Skin epidermis (tissue), 12 donors: ENCODE data around the gene IQCB1.
A peak's percentile ranks its signal among the peaks of the same experiment; 100 is the strongest.
"Not testable (repeated sequence)": the region's sequence is repeated elsewhere in the genome, so short reads cannot be mapped to it uniquely, and the experiment has no call there.

Experiments used
- H3K27ac ChIP-seq, 21 experiments: fragments of 200-600 bp; sonication (generic) in 11 of 21; one replicate each; pipeline ENCODE4 v1.5.0; 2020; ENCODE audit warnings: mild to moderate bottlenecking in 3 of 21, inconsistent platforms in 2 of 21, moderate library complexity in 2 of 21
- H3K4me3 ChIP-seq, 7 experiments: fragments of 200-600 bp; sonication (generic) in 2 of 7; one replicate each; pipeline ENCODE4 v1.5.0; 2020; ENCODE audit warnings: inconsistent platforms in 2 of 7, mild to moderate bottlenecking in 2 of 7, moderate library complexity in 1 of 7

The IQCB1 gene

DNA sequence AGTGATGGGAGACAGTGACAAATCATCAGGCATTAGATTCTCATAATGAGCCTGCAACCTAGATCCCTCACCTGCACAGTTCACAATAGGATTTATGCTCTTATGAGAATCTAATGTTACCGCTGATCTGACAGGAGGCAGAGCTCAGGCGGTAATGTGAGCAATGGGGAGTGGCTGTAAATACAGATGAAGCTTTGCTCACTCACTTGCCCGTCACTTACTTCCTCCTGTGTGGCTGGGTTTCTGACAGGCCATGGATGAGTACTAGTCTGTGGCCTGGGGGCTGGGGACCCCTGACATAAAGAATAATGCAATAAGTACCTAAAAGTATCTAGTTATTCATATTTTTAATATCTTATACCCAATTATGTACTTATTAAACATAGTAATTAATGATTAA lies 15.6 kb downstream of the IQCB1 start:
- Histone ChIP-seq H3K4me3 (no peak overlapping the region), H3K27ac (no peak overlapping the region)

DNA sequence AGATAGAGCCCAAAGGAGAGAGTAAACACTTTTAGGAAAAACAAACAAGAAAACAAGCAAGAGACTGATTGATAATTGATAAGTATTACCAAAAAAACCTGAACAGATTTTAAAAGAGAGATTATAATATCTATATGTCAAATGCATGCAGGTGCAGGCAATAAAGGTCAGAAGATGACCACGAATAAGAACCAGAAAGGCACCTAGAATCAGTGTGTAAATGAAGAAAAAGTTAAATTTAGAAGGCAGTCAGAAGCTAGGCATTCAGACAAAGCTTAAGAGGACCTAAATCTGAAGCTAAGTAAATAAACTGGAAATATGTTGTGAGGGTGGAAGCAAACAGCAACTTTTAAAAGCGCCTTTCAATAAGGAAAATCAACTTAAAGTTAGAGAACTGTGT lies 16.3 kb downstream of the IQCB1 start:
- Histone ChIP-seq H3K27ac (no peak overlapping the region), H3K4me3 (no peak overlapping the region)

DNA sequence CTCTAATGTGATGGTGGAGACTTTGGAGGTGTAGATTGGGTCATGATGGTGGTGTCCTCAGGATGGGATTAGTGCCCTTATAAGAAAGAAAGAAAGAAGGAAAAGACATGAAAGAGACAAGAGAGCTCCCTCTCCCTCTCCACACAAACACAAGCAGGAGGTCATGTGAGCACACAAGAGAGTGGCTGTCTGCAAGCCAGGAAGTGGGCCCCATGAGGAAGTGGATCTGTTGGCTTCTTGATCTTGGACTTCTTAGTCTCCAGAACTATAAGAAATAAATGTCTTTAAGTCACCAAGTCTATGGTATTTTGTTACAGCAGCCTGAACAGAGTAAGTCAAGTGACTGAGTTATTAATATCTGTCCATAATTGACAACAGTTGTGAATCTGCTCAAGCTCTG lies 17.1 kb downstream of the IQCB1 start:
- no peak overlapping the region for H3K27ac ChIP-seq
- no peak overlapping the region for H3K4me3 ChIP-seq

DNA sequence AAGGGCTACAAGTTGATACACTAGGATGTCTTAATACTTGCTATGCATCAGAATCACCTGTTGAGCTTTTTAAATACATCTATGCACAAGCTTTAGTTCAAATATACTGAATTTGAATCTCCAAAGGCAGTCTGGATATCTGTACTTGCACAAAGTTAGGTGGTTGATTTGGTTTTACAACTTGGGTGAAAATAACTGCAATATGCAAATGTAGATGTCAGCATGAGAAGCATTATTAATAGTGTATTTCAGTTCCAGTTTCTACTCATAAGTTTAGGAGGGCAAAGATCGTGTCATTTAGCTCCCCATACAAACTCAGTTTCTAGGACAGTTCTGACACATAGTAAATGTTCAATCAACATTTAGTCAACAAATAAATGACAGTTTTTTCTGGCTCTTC lies 25.6 kb downstream of the IQCB1 start:
- Histone ChIP-seq H3K4me3 (no peak overlapping the region), H3K27ac (no peak overlapping the region)

DNA sequence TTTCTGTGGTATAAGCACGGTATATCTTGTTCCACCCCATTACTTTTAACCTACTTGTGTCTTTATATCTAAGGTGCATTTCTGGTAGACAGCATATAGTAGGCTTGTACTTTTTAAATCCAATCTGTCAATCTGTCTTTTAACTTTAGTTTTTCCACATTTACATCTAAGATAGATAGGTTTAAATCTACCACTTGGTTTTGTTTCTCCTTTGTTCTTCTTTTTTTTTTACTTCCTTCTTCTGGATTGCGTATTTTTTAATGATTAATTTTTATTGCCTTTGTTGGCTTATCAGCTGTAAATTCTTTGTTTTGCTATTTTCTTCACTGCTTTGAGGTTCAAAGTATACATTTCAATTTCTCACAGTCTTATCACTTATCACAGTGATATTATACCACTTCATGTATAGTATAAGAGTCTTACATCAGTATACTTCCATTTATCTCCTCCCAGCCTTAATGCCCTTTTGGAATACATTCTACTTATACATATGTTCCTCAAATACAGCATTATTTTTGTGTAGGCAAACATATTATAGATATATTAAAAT lies 31.0 kb downstream of the IQCB1 start:
- Histone ChIP-seq H3K4me3 (no peak overlapping the region), H3K27ac (no peak overlapping the region)

DNA sequence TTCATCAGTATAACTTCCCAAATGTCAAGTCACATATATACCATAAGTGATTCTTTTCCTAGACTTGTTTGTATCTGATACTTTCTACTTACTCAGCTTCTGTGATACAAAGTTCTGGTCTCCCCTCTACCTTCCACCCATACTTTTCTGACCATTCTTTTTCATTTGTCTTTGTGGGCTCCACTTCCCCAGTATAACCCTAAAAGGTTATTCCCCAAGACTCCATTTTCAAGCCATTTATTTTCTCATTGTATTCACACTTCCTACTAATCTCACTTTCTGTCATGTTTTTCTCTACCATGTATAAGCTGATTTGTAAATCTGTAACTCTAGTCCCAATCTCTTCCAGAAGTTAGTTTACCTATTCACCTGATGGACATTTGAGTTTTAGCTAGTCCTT lies 34.0 kb downstream of the IQCB1 start:
- H3K4me3 ChIP-seq, result no peak overlapping the region
- no peak overlapping the region for H3K27ac ChIP-seq

DNA sequence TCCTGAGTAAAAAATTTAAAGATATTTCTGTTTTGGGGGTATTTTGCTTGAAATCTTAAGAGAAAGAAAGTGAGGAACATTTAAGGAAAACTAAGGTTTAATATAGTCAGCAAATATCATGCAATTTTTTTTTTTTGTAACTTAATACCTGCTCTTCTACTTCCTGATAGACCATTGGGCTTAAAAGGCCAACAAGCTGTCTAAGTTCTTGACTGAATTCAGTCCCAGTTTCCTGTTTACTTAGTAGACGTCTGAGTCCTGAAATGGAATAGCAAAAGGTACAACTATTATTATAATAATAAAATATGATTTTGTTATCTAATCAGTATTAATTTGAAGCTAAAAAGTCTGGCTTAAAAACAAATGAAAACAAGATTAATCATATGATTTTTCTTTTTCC lies 37.9 kb downstream of the IQCB1 start:
- H3K4me3 ChIP-seq, result no peak overlapping the region

DNA sequence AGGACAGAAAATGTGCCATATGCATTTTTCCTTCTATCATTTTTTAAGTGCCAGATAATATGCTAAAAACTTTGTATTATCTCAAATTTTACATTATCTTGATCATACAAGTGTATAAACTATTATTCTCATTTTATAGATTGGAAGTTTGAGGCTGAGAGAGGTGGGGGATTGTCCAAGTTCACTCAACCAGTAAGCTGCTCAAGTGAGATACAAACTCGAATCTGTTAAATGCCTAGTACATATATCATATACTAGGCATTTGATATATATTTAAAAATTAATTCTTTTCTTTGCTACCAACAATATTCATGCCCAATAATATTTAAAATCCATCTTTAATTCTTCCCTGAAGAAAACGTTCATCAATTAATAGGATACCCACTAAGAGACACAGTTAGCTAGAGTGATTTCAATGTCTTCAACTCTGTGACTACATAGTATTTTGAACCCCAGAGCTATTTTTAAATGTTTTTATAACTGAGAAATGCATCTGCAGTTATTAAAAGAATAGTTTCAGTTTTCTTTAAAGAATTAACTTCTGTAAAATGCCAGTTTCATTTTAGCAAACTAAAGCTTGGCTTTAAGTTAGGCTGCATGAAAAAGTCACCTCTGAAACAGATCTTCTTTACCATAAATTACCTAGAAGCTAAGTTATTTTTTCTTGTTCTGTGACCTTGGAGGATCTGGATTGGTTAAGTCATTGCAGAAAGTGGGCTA lies 40.4 kb downstream of the IQCB1 start:
- H3K4me3 ChIP-seq, result no peak overlapping the region
- H3K27ac ChIP-seq, result peak overlapping the region in 1 of 21 experiments; percentile 14

More for the DNA sequence above, 37.9 kb downstream of the IQCB1 start:
- no peak overlapping the region for H3K27ac ChIP-seq

DNA sequence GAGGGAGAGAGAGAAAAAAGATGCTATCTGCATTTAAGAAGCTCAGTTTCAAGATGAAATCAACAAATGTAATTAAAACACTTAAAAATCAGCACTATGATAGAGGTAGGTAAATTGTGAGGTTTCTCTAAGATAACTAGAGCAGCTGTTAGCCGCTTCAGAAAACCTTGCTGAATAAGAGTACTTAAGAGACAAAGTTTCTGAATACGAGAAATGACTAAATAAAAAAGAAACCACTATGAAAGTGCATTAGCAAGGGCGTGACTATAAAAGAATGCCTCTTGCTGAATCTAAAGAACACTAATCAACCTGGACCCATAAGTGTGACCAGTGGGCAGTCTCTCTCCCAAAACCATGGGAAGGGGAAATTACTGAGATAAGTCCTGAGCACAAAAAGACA lies 41.8 kb downstream of the IQCB1 start:
- Histone ChIP-seq H3K4me3 (no peak overlapping the region), H3K27ac (no peak overlapping the region)

DNA sequence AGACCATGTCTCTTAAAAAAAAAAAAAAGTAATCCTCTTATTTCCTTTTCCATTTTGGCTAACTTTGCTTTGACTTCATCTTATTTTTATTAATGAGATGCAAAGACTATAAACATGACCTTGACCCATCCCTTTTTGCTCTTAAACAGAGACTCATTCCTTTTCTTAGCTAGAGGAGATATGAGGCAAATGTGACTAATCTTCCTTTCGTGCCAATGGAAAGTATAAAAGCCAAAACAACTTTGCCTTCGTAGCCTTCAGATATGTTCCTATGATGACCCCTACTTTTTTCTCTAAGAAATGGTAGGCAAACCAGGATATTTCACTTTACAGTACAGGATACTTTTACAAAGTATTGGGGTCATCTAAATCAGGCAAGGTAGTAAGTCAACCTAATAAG lies 48.4 kb downstream of the IQCB1 start:
- Histone ChIP-seq H3K4me3 (no peak overlapping the region), H3K27ac (no peak overlapping the region)

DNA sequence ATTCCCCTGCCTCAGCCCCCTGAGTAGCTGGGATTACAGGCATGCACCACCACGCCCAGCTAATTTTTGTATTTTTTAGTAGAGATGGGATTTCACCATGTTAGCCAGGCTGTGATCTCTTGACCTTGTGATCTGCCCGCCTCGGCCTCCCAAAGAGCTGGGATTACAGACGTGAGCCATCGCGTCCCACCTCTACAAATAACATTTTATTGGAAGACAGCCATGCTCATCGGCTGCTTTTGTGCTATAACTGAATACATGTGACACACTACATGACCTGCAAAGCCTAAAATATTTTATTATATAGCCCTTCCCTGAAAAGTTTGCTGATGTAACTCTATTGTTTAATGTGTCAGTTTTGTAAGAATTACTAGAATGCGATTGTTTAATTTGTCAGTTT lies 52.1 kb downstream of the IQCB1 start:
- not testable (repeated sequence) for H3K27ac ChIP-seq, H3K4me3 ChIP-seq

DNA sequence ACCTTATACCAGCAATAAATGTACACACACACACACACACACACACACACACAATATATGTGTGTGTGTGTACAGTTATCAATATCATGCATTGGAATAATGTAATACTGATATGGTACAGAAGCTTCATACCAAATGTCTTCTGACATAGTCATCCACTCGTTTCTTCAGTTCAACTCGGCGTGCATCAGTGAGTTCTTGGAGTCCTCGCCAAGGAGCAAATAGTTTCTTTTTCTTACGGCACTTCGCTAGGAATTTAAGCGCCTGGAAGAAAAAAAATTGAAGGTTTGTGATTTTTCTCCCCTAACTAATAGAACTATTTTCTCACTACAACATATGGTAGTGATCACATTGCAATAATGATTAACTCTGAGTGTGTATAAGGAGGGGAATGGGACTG lies 53.2 kb downstream of the IQCB1 start:
- Histone ChIP-seq H3K4me3 (no peak overlapping the region), H3K27ac (no peak overlapping the region)

DNA sequence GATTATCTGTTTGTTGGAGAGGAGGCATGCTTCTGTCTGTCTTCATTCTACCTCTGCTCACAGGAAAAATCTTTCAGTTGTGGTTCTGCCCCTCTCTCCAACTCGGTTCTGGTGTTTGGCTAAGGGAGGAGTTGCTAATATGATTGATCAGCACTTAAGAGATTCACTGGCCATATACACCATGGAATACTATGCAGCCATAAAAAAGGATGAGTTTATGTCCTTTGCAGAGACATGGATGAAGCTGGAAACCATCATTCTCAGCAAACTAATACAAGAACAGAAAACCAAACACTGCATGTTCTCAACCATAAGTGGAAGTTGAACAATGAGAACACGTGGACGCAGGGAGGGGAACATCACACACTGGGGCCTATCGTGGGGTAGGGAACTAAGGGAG lies 59.8 kb downstream of the IQCB1 start:
- H3K27ac ChIP-seq, H3K4me3 ChIP-seq: not testable (repeated sequence)

DNA sequence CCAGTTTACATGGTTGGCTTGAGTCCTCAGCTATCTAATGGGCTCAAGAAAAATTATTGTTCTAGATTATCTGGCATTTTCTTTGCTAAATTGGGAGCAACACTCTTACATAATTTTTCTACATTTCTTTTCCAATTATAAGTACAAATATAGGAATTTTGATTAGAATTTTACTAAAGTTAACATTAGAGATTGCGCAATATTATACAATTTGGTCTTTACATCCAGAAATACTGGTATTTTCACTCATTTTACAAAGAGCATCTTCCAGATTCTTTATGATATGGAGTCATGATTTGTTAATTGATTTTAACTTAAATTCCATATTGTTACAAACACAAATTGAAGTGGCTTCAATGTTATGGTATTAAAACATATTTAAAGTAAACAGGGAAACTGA lies 65.6 kb downstream of the IQCB1 start:
- Histone ChIP-seq H3K27ac (no peak overlapping the region), H3K4me3 (no peak overlapping the region)

DNA sequence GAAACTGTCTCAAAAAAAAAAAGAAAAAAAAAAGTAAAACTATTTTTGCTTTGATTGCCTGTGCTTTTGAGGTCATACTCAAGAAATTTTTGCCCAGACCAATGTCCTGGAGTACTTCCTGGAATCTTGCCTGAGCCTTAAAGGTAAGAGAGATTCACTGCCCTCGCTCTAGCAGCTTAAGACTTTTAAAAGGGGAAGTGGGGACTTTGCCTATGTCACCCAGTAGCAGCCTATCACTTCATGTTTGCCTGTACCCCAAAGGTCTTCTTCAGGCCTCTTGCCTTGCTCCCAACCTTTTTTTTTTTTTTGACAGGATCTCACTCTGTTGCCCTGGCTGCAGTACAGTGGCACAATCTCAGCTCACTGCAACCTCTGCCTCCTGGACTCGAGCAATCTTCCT lies 66.4 kb downstream of the IQCB1 start:
- H3K27ac ChIP-seq, result no peak overlapping the region
- H3K4me3 ChIP-seq, result no peak overlapping the region

DNA sequence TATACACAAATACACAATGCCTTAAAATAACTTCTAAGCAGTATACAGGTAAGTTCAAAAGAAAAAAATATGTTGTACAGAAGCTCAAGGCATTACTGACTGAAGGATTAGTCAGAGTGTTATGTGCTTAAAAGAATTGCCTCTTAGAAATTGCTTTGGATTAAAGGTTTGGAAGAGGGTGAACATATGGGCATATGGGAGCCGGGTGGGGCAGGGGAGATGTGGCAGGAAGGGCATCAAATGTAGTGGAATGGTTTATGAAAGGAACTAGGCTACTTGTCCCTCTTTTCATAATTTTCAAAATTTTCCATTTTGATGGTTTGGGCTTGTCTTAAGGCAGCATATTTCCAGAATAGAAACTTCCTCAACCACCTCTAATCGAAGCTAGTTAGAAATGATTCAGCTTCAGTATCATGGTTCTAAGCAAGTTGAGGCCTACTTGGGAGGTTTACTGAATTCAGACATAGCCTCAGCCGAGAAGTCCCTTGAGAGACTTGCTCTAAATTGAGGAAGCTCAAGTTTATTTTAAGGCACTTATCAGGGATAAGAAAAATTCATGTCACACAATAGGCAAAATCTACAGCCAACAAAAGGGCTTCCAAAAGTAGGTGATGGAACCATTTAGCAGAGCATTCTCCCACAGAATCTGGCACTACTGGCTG lies 75.2 kb downstream of the IQCB1 start:
- no peak overlapping the region for H3K4me3 ChIP-seq
- H3K27ac ChIP-seq, result no peak overlapping the region

DNA sequence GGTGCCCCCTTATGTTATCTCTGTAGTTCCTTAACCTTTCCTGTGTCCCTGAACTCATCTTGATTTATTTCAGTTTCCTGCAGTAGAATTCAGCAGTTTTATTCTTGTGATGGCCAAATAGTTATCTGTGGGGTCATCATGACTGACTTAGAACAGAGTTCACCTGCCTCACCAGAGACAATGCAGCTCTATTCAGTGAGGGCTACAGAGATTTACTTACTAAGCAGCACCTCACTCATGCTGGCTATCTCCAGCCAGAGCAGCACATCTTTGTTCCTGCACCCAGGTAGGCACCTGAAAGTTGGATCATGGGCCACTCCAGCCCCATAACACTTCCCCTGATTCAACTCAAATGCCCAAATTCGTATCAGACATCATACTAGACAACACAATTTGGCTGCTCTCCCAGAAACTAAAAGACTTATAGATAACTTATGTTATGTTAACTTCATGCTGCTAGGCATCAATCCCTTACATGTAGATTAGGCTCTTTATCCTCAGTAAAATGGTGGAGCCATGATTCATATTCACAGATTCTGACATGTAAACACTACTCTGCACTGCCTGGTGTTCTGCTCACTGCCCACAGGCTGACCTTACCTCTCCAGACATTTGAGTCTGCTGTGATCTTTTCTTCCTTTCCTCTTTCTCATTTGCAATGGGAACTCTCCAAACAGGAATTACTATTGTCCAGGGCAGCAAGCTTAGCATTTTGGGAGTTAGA lies 76.0 kb downstream of the IQCB1 start:
- H3K27ac ChIP-seq, result no peak overlapping the region
- no peak overlapping the region for H3K4me3 ChIP-seq

DNA sequence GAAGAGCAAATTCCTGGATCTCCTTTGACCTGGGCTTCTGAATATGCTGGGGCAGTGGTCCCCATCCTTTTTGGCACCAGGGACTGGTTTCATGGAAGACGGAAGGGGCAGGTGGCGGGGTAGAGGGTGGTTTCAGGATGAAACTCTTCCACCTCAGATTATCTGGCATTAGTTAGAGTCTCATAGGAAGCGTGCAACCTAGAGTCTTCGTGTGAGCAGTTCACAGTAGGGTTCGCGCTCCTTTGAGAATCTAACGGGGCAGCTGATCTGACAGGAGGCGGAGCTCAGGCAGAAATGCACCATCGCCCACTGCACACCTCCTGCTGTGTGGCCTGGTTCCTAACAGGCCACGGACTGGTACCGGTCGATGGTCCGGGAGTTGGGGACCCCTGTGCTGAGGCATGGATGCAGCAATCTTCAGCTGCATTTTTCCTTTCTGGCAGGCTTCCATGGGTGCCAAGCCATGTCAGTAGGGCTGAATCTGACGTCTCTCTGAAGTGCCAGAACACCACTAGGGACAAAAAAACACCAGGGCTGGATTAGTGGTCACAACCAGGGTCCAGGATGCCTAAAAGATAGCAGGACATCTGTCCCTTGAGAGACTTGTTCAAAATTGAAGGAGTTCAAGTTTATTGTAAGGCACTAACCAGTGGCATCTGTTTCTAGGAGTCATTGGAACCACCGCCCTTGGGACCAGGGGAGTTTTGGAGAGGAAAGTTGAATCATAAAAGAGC lies 76.9 kb downstream of the IQCB1 start:
- H3K27ac ChIP-seq, result no peak overlapping the region
- no peak overlapping the region for H3K4me3 ChIP-seq

DNA sequence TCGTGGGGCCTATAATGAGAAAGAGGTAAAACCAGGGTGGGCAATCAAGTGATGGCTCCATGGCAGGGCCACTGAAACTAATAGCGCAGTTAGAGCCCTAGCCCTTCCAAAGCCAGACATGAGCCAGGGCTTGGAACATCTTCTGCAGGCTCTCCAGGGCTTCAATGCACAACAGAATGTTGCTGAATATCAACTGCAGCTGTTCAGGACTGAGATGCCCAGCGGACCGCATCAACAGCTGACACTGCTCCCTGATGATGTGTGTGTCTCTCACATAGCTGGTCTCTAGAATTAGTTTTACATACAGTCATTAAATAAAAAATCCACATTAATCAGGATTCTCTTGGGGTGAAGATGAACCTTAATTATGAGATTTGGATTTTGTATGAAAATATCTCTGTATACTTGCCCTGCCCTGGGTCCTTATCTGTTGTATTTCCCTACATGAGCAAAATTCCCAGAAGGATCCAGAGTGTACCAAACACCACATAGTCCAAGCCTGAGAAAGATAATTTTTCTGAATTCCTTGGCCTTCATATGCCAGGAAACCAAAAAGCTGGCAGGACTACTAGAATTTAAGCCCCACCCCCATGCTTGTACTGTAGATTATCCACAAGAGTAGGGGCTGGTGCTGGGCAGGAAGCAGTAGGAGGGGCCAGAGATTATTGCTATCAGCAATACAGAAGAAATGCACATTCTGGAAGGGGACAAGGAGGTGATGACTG lies 77.6 kb downstream of the IQCB1 start:
- Histone ChIP-seq H3K27ac (no peak overlapping the region), H3K4me3 (no peak overlapping the region)

DNA sequence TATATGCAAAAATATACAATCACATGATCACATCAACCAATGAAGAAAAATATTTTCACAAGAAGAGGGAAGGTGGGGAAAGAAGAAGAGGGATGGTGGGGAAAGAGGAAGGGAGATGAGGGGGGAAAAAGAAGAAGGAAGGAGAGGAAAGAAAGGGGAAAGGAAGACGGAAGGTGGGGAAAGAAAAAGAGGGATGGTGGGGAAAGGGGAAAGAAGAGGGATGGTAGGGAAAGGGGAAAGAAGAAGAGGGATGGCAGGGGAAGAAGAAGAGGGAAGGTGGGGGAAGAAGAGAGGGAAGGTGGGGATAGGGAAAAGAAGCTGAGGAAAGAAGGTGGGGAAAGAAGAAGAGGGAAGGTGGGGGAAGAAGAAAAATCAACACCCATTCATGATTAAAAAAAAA lies 82.1 kb downstream of the IQCB1 start:
- H3K27ac ChIP-seq, result no peak overlapping the region
- H3K4me3 ChIP-seq, result no peak overlapping the region
